H9 (cell line): ENCODE measurements around the gene FGD5. TPM values are rescaled to one million over a fixed set of nuclear protein-coding genes. Genes with fewer than 3 reads are reported as not detected.

Experiments
- DNase-seq: peaks from one replicate; pipeline ENCODE4 v3.0.0-alpha.2; 2017
- H2AFZ ChIP-seq: one replicate; pipeline ENCODE4 v1.6.1; 2013; ENCODE audit warnings: mild to moderate bottlenecking, low read length, control low read depth, moderate library complexity
- H2AK5ac ChIP-seq: 2 replicates; pipeline ENCODE4 v1.6.1; 2013; ENCODE audit warnings: low read length, control low read depth, mixed read lengths; ENCODE audit not compliant: insufficient read length
- H2BK120ac ChIP-seq: one replicate; pipeline ENCODE4 v1.6.1; 2013; ENCODE audit warnings: low read depth, mild to moderate bottlenecking, low read length, control low read depth, inconsistent platforms; ENCODE audit not compliant: poor library complexity, severe bottlenecking
- H2BK12ac ChIP-seq: 2 replicates; pipeline ENCODE4 v1.6.1; 2013; ENCODE audit warnings: low read length, control low read depth, mixed read lengths, low read depth; ENCODE audit not compliant: insufficient read length
- H2BK15ac ChIP-seq: 2 replicates; pipeline ENCODE4 v1.6.1; 2013; ENCODE audit warnings: low read depth, low read length, control low read depth
- H2BK20ac ChIP-seq: one replicate; pipeline ENCODE4 v1.6.1; 2013; ENCODE audit warnings: low read depth, mild to moderate bottlenecking, low read length, control low read depth, inconsistent platforms; ENCODE audit not compliant: poor library complexity, severe bottlenecking
- H2BK5ac ChIP-seq: 2 replicates; pipeline ENCODE4 v1.6.1; 2013; ENCODE audit warnings: low read length, control low read depth, mixed read lengths; ENCODE audit not compliant: insufficient read length
- H3K14ac ChIP-seq: 2 replicates; pipeline ENCODE4 v1.6.1; 2013; ENCODE audit warnings: low read length, control low read depth; ENCODE audit not compliant: insufficient read depth
- H3K18ac ChIP-seq: 2 replicates; pipeline ENCODE4 v1.6.1; 2013; ENCODE audit warnings: low read depth, mild to moderate bottlenecking, mixed read lengths, low read length, control low read depth; ENCODE audit not compliant: insufficient read length
- H3K23ac ChIP-seq: 2 replicates; pipeline ENCODE4 v1.6.1; 2013; ENCODE audit warnings: low read length, control low read depth, mixed read lengths, low read depth; ENCODE audit not compliant: insufficient read length
- H3K23me2 ChIP-seq: 2 replicates; pipeline ENCODE4 v1.6.1; 2013; ENCODE audit warnings: low read depth, mild to moderate bottlenecking, mixed read lengths, low read length, control low read depth; ENCODE audit not compliant: insufficient read length, poor library complexity, severe bottlenecking
- H3K27ac ChIP-seq: 2 replicates; pipeline ENCODE4 v1.5.1; 2013; ENCODE audit warnings: low read length, control low read depth, mixed read lengths, low read depth; ENCODE audit not compliant: insufficient read length
- H3K27me3 ChIP-seq: 2 replicates; pipeline ENCODE4 v1.6.1; 2013; ENCODE audit warnings: low read length, control low read depth, inconsistent platforms; ENCODE audit not compliant: insufficient read depth
- H3K4ac ChIP-seq: 2 replicates; pipeline ENCODE4 v1.6.1; 2013; ENCODE audit warnings: low read depth, mild to moderate bottlenecking, control low read depth, inconsistent platforms, low read length, moderate library complexity
- H3K4me1 ChIP-seq: 2 replicates; pipeline ENCODE4 v1.6.1; 2013; ENCODE audit warnings: low read length, control low read depth, inconsistent platforms; ENCODE audit not compliant: insufficient read depth
- H3K4me2 ChIP-seq: 2 replicates; pipeline ENCODE4 v1.6.1; 2013; ENCODE audit warnings: low read length, control low read depth, mixed read lengths; ENCODE audit not compliant: insufficient read length, insufficient read depth
- H3K56ac ChIP-seq: 2 replicates; pipeline ENCODE4 v1.6.1; 2013; ENCODE audit warnings: low read depth, mild to moderate bottlenecking, mixed read lengths, low read length, control low read depth; ENCODE audit not compliant: insufficient read length
- H3K79me1 ChIP-seq: 2 replicates; pipeline ENCODE4 v1.6.1; 2013; ENCODE audit warnings: low read depth, mild to moderate bottlenecking, moderate library complexity, low read length, control low read depth, inconsistent platforms; ENCODE audit not compliant: insufficient read depth, poor library complexity, severe bottlenecking
- H3K79me2 ChIP-seq: 2 replicates; pipeline ENCODE4 v1.6.1; 2013; ENCODE audit warnings: low read length, control low read depth, inconsistent platforms; ENCODE audit not compliant: insufficient read depth
- H3K9ac ChIP-seq: 2 replicates; pipeline ENCODE4 v1.6.1; 2013; ENCODE audit warnings: low read length, control low read depth, mixed read lengths; ENCODE audit not compliant: insufficient read length; ENCODE audit errors: extremely low read depth
- H3K9me3 ChIP-seq: one replicate; pipeline ENCODE4 v1.6.1; 2013; ENCODE audit warnings: low read depth, low read length, inconsistent platforms; ENCODE audit not compliant: control insufficient read depth
- H3T11ph ChIP-seq: one replicate; pipeline ENCODE4 v1.6.1; 2013; ENCODE audit warnings: mild to moderate bottlenecking, low read length, control low read depth, inconsistent platforms
- H4K20me1 ChIP-seq: one replicate; pipeline ENCODE4 v1.6.1; 2013; ENCODE audit not compliant: control insufficient read depth, insufficient read length, insufficient read depth
- H4K5ac ChIP-seq: 2 replicates; pipeline ENCODE4 v1.6.1; 2013; ENCODE audit warnings: low read depth, mild to moderate bottlenecking, mixed read lengths, low read length, control low read depth; ENCODE audit not compliant: insufficient read length
- H4K8ac ChIP-seq: replicated peaks from 2 replicates; pipeline ENCODE4 v1.6.1; 2013; ENCODE audit warnings: low read length, control low read depth, mixed read lengths, low read depth; ENCODE audit not compliant: insufficient read length
- H4K91ac ChIP-seq: 2 replicates; pipeline ENCODE4 v1.6.1; 2013; ENCODE audit warnings: low read depth, mild to moderate bottlenecking, moderate library complexity, mixed read lengths, low read length, control low read depth; ENCODE audit not compliant: insufficient read length
- H3K27ac Mint-ChIP-seq, 3 experiments: 2 replicates in 2 of 3; 3 replicates in 1 of 3; pipeline ENCODE4 v1.8.0; 2020 to 2021; ENCODE audit warnings: mixed read lengths in 3 of 3, mild to moderate bottlenecking in 1 of 3, moderate library complexity in 1 of 3
- H3K27me3 Mint-ChIP-seq: 2 replicates; pipeline ENCODE4 v1.8.0; 2021; ENCODE audit warnings: low read depth, mild to moderate bottlenecking, moderate library complexity, mixed read lengths
- H3K36me3 Mint-ChIP-seq, 3 experiments: 2 replicates in 2 of 3; 3 replicates in 1 of 3; pipeline ENCODE4 v1.8.0; 2020 to 2021; ENCODE audit warnings: low read depth in 3 of 3, mixed read lengths in 3 of 3; ENCODE audit not compliant: insufficient read depth in 1 of 3
- H3K4me1 Mint-ChIP-seq, 2 experiments: 2 replicates each; pipeline ENCODE4 v1.8.0; 2020; ENCODE audit warnings: mixed read lengths in 2 of 2
- H3K4me3 Mint-ChIP-seq, 2 experiments: 2 replicates in 1 of 2; 3 replicates in 1 of 2; pipeline ENCODE4 v1.8.0; 2020 to 2021; ENCODE audit warnings: mild to moderate bottlenecking in 2 of 2, mixed read lengths in 2 of 2, moderate library complexity in 1 of 2
- H3K9me3 Mint-ChIP-seq, 2 experiments: 2 replicates in 1 of 2; 3 replicates in 1 of 2; pipeline ENCODE4 v1.8.0; 2020; ENCODE audit warnings: mild to moderate bottlenecking in 2 of 2, mixed read lengths in 2 of 2, moderate library complexity in 1 of 2
- WGBS: extraction: QIAGEN DNeasy Blood & Tissue Kit; methylation state at CpG from one replicate; pipeline ENCODE4 v1.1.7; 2013; ENCODE audit warnings: missing lambda C conversion rate, low lambda C conversion rate, mixed read lengths; ENCODE audit not compliant: insufficient read length; ENCODE audit errors: extremely low coverage; 5-methylcytosine and 5-hydroxymethylcytosine counted together
- total RNA-seq: library from RNA; stranded (reverse); gene quantifications from 2 replicates; pipeline ENCODE4 v1.2.1, GENCODE V29; 2021
- TF ChIP-seq, protein P1 (sequence below): fragments of 200-600 bp; sonication (generic); conservative IDR thresholded peaks from 3 replicates; pipeline ENCODE4 v1.8.0; 2021; ENCODE audit warnings: antibody characterized with exemption, mild to moderate bottlenecking

Gene FGD5
- total RNA-seq, 1 experiment from 2014 or later: 7.8 TPM

DNA sequence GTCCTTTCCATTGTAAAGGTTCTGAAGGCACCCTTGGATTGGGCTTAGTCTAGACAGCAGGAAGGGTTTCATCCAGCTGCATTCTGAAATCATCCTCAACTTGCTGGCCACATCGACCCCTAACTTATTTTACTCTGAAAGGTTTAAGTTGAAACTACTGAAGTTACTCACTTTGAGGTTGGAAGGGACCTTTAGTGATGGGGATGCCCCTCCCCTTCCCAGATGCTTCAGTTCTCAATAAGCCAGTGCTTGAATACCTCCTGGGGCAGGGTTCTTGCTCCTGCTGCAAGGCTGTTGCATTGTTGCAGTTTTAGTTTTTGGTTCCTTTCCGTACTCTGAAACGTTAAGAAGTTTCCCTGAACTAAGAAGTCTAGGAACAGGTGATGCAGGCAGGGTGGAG, 26.4 kb downstream of the FGD5 start:
- no CpG with 5 or more reads among the region's 3 CpGs for WGBS
- Histone ChIP-seq H3K27ac (no peak overlapping the region), H3K4me2 (no peak overlapping the region), H4K91ac (no peak overlapping the region), H4K20me1 (no peaks in the 10 kb centered on the region), H3K27me3 (no peaks in the 10 kb centered on the region), H2AK5ac (no peak overlapping the region), H3K79me2 (no peaks in the 10 kb centered on the region), H2BK12ac (no peak overlapping the region), H2BK5ac (no peak overlapping the region), H3T11ph (no peak overlapping the region), H3K9me3 (no peaks in the 10 kb centered on the region), H2BK20ac (no peak overlapping the region), H3K4me1 (peaks cover 15% of the 10 kb centered on the region; the same call in 1 of the 2 replicates), H4K5ac (no peak overlapping the region), H4K8ac (no peak overlapping the region), H3K56ac (no peak overlapping the region), H3K18ac (no peak overlapping the region), H2BK120ac (no peak overlapping the region), H3K23me2 (no peaks in the 10 kb centered on the region), H2BK15ac (no peak overlapping the region), H2AFZ (no peak overlapping the region), H3K23ac (no peak overlapping the region), H3K14ac (no peak overlapping the region), H3K4ac (no peak overlapping the region), H3K9ac (no peak overlapping the region), H3K79me1 (no peaks in the 10 kb centered on the region)
- no peak for DNase-seq
- TF ChIP-seq, protein P1, sequence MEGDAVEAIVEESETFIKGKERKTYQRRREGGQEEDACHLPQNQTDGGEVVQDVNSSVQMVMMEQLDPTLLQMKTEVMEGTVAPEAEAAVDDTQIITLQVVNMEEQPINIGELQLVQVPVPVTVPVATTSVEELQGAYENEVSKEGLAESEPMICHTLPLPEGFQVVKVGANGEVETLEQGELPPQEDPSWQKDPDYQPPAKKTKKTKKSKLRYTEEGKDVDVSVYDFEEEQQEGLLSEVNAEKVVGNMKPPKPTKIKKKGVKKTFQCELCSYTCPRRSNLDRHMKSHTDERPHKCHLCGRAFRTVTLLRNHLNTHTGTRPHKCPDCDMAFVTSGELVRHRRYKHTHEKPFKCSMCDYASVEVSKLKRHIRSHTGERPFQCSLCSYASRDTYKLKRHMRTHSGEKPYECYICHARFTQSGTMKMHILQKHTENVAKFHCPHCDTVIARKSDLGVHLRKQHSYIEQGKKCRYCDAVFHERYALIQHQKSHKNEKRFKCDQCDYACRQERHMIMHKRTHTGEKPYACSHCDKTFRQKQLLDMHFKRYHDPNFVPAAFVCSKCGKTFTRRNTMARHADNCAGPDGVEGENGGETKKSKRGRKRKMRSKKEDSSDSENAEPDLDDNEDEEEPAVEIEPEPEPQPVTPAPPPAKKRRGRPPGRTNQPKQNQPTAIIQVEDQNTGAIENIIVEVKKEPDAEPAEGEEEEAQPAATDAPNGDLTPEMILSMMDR: no peak
- H3K9me3 Mint-ChIP-seq: no peaks in the 10 kb centered on the region
- H3K36me3 Mint-ChIP-seq: no peaks in the 10 kb centered on the region; a peak in 1 of 7 replicates
- no peaks in the 10 kb centered on the region; the same call in none of the 2 replicates for H3K27me3 Mint-ChIP-seq
- peaks cover 41 to 45% of the 10 kb centered on the region in 2 experiments for H3K4me1 Mint-ChIP-seq
- H3K27ac Mint-ChIP-seq: no peak overlapping the region
- H3K4me3 Mint-ChIP-seq: no peak overlapping the region
